GM18907 (cell line): ENCODE measurements around the gene MBTPS1.

Source experiments
- ATAC-seq: cut with Tn5 transposase; IDR thresholded peaks from one replicate; pipeline ENCODE4 v1.9.1; 2021; ENCODE audit warnings: mild to moderate bottlenecking, moderate library complexity; ENCODE audit not compliant: unreplicated experiment

MBTPS1 gene

DNA sequence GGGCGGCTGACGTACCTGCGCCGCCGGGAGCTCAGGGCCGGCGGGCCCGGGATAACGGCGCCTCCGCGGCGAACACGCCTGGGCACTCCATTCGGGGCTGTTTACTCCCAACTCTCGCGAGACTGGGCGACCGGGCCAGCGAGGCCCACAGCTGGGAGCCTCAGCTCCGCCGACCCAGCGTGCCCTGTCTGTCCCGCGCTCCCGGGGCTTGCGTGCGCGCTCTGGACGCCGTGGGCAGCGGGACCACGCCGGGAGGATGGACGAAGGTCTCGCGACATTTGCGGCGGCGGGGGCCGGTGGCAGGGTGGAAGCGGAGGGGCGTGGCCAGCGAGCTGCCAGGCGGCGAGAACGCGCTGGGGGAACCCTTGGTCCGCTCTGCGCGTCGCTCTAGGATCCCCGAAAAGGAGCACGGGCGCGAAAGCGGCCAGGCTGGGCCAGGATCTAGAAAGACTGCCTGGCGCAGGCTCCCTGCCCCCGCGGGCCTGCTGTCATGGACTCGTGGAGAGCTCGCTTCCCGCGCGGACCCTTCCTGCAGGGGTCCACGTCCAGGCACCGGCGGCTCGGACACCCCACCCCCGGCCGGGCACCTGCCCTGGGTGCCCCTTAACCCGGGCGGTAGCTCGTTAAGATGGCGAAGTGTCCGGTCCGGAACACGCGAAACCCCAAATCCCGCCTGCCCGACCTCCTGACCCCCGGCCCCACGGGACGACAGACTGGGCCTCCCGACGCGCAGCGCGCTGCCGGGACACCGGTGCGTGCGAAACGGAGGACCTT is at the start of gene MBTPS1:
TSS of gene MBTPS1 (minus strand) at position 223 of the 774 bp plus-strand sequence. CDS start 15,159 bp downstream, outside the sequence.
- ATAC-seq = peak; percentile 89

- no peak for ATAC-seq
These were observed 49.0 kb upstream of the MBTPS1 start for GRCh38 chr16:84165746-84166145.

- no peak for ATAC-seq
These were observed 45.1 kb upstream of the MBTPS1 start for GRCh38 chr16:84161801-84162200.

DNA sequence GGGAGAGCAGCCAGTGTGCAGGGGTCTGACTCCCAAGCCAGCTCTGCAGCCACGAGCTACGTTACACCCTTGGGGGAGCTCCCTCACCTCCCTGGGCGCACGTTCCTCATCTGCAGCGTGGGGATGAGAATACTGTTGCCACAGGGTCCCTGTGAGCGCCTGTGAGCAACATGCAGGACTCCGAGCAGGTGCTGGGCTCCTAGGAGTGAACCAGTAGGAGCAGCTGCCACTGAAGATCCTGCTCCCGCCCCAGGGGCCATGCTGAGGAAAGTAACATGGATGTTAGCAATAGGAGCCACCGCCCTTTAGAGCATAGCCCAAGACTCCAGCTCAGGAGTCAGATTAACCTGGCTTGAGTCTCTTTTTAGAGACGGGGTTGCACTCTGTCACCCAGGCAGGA is 44.3 kb upstream of the MBTPS1 start:
- ATAC-seq = no peak

DNA sequence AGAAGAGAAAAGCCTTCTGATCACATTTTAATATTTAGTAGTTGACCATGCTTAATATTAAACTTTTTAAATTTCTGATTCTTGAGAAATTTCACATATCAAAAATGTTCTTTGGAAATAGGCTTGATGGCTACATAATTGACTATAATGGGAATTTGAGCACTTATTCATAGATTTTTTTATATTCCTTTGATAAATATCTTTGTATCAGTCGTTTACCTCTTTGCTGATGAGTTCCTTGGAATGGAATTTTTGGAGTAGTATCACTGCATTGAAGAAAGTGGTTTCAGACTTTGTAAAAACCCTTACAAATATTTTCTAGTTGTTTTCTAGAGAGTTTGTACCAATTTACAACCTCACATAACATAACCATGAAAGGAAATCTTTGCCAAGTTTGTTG is 43.1 kb upstream of the MBTPS1 start:
- no peak for ATAC-seq

GRCh38 chr16:84159007-84159406 is 42.3 kb upstream of the MBTPS1 start:
- no peak for ATAC-seq

DNA sequence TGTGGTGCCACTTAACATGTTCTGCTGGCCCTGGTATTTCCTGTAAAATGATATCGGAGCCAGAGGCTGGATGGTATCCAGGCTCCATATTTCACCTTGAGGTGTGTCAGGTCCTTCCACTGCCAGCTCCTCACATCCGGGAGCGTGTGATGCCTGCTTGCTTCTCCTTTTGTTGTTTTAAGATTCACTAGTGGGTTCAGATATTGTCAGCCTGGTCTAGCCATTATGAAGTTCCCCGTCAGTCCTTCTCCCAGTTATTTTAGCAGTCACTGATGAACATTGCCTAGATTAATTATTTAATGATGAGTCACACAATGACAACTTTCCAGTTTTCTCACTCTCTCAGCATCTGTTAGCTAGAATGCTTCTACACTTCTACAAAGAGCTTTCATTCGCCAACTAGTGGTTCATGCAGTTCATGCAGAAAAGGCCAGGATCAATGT is 39.6 kb upstream of the MBTPS1 start:
- no peak for ATAC-seq

DNA sequence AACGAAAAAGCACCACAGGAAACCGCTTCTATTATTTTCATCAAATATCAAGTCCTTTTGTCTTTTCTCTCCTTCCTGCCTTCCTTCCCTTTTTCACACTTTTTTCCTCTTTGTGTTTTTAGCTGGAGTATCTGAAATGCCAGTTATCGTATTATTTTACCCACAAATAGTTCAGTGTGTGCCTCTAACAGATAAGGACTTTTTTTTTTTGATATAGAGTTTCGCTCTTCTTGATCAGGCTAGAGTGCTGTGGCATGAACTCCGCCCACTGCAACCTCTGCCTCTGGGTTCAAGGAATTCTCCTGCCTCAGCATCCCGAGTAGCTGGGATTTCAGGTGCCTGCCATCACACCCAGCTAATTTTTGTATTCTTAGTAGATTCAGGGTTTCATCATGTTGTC is 39.0 kb upstream of the MBTPS1 start:
- ATAC-seq = no peak

GRCh38 chr16:84155226-84155625 is 38.5 kb upstream of the MBTPS1 start:
- ATAC-seq = no peak

- ATAC-seq = no peak
These were observed 37.0 kb upstream of the MBTPS1 start for GRCh38 chr16:84153660-84154214.

- ATAC-seq = no peak
These were observed 34.2 kb upstream of the MBTPS1 start for GRCh38 chr16:84150926-84151325.

DNA sequence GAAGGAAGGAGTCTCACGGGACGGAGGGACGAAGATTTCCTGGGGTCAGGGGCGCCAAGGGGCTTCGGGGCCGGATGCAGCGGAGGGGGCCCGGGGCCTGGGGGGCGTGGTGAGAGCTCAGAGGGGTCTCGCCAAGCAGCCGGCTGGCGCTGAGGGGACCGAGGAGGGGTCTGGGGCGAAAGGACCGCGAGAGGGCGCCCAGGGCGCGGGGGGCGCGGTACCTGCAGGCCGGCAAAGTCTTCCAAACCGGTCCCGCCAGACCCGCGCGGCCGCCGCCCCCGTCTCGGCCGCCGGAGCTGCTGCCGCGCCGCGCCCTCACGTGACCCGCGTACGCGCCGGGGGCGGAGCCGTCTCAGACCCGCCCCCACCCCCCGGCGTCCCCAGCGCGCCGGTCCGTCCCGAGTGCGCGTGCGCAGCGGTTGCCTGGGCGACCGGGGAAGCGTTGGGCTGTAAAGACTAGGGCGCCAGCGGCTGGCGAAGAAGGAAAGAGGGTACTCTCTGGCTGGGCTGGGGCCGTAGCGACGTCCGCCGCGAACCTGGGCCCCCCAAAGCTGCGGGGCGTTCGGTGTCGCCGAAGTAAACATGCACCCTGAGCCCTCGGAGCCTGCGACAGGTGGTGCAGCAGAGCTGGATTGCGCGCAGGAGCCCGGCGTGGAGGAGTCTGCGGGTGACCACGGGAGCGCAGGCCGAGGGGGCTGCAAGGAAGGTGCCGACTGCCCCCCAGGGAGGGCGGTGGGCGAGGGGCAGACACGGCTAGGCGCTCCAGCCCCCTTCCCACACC is 28.3 kb upstream of the MBTPS1 start, which contains the start of the genes DNAAF1 and HSDL1:
TSS of gene DNAAF1 (plus strand) at position 450 of the 781 bp plus-strand sequence. CDS start at position 583, 133 bp downstream.
TSS of gene HSDL1 (minus strand) at position 319 of the 781 bp plus-strand sequence. CDS start 13,856 bp downstream, outside the sequence.
- peak; percentile 92 for ATAC-seq

DNA sequence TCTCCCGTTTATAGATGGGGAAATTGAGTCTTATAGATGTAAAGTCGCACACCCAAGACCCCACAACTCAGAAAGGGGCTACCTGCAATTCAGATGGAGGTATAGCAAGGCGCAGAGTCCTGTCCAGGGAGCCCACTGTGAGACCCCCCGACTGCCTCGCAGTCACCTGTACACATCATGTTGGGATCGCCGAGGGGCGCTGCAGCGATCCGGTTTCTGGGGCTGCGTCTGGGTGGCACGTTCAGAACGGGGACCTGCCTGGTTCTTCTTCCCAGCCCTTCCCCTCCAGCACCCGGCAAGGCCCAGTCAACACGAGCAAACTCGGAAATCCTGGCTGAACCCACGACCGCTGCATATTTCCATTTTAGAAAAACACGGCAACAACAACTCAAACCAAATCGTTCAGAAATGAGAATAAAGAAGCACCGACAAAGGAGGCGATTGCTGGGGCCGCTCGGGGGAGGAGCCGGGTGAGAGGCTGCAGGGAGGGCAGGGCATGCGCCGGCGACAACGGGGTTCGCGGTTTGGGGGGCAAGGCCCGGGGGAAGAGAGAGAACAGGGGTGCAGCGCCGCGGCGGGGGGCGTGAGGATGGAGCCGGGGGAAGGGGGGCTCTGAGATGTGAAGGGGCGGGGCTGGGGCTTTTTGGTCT is 27.6 kb upstream of the MBTPS1 start:
- peak; percentile 12 for ATAC-seq

GRCh38 chr16:84143784-84144199 is 27.1 kb upstream of the MBTPS1 start:
- no peak for ATAC-seq

DNA sequence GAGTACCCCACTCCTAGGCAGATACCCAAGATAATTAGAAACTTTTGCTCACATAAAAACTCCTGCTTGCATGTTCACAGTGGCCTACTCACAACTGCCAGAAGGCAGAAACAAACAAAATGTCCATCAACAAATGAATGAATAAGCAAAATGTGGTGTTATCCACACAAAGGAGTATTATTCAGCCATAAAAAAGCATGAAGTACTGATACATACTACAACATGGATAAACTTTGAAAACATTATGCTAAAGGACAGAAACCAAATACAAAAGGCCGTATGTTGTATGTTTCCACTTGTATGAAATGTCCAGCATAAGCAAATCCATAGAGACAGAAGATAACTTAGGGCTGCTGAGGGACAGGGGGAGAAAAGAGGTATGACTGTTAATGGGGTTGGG is 26.3 kb upstream of the MBTPS1 start:
- no peak for ATAC-seq

DNA sequence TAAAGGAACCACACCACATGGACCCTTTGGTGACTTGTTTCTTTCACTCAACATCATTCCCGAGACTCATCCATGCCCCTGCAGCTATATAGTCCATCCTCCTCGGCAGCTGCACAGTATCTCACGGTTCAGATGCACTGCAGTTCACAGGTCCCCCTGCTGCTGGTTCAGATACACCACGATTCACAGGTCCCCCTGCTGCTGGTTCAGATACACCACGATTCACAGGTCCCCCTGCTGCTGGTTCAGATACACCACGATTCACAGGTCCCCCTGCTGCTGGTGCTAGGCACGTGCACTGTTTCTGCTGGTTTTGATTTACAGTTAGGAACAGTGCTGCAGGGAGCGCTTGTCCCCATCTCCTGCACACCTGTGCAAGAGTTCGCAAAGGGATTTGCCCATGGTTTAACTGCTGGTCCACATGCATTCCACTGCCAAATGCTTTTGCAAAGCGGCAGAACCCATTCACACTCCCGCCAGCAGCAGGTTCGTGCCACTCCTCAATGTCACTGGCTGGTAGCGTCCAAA is 24.5 kb upstream of the MBTPS1 start:
- no peak for ATAC-seq

DNA sequence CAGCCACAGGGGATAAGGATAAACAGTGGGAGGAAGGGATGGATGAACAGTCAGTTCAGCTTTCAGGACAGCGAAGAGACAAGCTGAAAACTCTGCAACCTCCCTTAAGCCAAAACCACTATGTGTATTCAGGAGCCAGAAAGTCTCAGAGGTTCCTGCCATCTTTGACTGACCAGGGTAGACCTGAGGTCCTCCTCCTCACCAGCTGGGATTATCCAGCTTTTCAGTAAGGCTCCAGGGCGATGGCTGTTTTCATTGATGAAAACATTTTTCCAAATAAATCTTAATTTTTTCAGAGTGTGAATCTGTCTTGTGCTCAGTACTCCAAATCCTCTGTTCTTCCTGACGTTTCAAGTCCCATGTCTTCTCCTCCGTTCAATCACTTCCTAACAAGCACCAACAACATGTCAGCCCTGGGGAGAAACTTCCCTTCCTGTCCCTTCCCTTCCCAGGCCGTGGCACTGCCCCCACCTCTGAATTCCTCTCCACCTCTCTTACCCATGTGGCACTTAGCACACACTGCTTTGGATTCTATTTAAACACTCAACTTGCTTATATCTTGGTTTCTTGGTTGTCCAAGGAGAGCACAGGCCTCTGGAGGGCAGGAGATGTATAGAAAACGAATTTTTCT is 23.0 kb upstream of the MBTPS1 start:
- ATAC-seq = no peak

DNA sequence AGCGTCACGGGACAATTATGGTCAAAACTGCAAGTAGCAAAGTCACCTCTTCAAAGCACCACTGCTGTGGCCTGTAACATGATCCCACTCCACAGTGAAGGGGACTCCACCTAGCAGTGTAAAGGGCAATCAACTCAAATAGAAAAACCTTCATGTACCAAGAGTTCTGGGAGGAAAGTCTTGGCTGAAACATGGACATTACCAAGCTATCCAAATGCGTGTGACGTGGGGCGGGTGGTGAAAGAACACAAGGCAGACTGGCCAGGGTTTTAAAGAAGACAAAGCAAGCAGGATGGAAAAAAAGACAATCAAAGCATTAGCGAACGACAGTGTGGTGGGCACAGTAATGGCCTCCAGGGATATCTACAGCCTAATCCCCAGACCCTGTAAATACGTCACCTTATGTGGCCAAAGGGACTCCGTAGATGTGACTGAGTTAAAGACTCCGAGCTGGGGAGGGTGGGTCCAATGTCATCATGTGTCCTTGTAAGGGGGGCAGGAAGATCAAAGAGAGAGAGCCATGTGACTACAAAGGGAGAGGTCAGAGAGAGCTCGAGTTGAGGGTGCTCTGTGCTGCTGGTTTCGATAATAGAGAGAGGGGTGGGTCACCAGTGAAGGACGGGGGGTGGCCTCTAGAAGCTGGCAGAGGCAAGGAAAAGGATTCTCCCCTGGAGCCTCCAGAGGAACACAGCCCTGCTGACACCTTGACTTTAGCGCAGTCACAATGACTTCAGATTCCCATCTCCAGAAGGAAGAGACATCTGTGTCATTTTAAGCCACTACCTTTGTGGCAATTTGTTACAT is 22.3 kb upstream of the MBTPS1 start:
- ATAC-seq = no peak

- ATAC-seq = no peak
These were observed 21.7 kb upstream of the MBTPS1 start for GRCh38 chr16:84138500-84138823.
